M059J (cell line): ENCODE data around the gene ST6GAL1. TPM values are rescaled to one million over a fixed set of nuclear protein-coding genes. Genes with fewer than 3 reads are reported as not detected.
"Not testable (repeated sequence)": the region's sequence is repeated elsewhere in the genome, so short reads cannot be mapped to it uniquely, and the experiment has no call there.

Experiments used
- DNase-seq: peaks from one replicate; pipeline ENCODE4 v3.0.0-alpha.2; 2012; ENCODE audit warnings: low read depth
- total RNA-seq: library from RNA; depleted of rRNA; stranded (reverse); fragments of >200 nt; shearing (Covaris generic); gene quantifications from 2 replicates; pipeline ENCODE4 v1.2.3, GENCODE V29; 2014

The ST6GAL1 gene
- total RNA-seq, 1 experiment from 2014 or later = 1.2 TPM

DNA sequence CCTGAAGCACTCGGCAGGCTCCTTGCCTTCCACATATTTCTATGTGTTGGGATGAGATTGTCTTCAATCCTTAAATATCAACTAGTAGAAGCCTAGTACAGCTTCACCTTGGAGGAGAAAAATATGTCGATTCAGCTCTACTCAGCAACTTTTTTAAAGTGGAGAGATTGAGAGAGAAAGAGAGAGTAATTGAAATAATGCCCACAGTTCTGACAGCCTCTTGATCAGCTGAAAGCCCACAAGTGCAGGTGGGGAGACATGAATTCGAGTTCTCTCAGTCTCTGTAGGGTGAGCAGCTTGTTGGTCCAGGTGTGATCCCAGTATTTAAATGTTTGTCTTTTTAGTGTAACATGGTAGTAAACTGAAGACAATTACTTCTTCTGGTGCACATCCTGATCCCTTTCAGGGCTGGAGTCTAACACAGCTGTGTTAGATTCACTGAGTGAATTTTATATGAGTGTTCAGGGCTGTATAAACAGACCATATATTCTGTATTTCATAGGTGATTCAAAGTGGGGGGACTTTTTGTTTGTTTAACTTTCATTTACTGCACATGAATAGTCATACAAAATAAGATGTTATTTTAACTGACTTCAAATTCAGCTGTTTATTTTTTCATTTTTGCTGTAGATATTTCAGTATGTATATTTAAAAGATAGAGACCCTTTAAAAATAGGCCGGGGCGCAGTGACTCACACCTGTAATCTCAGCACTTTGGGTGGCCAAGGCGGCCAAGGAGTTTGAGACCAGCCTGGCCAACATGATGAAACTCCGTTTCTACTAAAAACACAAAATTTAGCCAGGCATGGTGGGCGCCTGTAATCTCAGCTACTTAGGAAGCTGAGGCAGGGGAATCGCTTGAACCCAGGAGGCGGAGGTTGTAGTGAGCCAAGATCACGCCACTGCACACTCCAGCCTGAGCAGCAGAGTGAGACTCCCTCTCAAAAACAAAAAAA lies 64.0 kb downstream of the ST6GAL1 start:
- DNase-seq = no peak

DNA sequence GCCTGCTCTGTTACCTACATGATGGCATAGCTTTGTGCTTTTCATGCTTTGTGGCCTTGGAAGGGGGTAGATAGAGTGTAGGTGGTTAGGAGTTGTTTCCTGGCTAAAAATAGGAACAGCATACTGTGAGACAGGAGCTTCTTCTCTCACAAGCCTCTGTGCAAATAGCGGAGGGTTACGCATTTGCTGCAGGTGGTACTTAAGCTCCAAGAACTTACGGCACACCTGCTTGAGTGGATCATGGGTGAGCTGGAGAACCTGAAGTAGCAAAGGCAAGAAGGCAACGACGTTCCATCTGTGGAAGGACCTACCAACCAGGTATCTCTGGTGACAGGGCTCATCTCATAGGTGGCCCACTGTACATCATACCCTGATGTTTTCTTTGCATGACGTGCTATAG lies 66.0 kb downstream of the ST6GAL1 start:
- DNase-seq = no peak

DNA sequence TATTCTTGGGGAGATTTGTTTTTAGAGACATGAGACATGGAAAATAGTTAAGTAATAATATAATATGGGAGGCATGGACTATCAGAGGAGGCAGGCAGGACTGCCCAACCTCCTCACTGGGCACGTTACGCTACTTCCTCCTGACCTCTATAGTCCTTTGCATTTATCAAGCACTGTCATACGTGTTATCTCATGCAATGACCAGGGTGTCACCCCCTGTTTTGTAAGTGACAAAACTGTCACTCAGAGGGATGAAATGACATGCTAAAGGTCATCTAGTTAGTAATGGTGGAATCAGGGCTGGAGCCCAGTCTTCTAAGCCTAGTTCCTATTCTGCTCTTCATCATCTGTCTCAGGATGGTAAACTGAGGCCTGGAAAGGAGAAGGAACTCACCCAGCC lies 66.7 kb downstream of the ST6GAL1 start:
- no peak for DNase-seq

- no peak for DNase-seq
These were observed 67.2 kb downstream of the ST6GAL1 start for GRCh38 chr3:186997473-186997939.

DNA sequence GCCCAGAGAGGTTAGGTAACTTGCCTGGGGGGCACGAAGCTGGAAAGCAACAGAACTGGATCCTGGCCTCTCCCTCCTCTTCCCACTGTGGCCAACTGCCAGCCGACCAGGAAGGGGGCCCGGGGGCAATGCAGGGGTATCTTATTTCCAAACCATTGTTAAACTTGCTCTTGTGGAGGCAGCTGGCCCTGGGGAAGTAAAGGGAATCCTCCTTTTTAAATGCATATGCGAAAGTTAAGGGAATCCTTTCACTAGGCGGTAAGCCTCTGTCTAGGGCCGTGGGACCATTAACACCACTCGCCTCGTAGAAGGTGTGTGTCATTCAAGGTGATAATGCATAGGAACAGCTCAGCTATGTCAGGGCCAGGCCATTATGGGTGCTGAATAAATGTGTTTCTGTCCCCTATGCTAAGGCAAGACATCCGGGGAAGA lies 68.6 kb downstream of the ST6GAL1 start:
- no peak for DNase-seq

DNA sequence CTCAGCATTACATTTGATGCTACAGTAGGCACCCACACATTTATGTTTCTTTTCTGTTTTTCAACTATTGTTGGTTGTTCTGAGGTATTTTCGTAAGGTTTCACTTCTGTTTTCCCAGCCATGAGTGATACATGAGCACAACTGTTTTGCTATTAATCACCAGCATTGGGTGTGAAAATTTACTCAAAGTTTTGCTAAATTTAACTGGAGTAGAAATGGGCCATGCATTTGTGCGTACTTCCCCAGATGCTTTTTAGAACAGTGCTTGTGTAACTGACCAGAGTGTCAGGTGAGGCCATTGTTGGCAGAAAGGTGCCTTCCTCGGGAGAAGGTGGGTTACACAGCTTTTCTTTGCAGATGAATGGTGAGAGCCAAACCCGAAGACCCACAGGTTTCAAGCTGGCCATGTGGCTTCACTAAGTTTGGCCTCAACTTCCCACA lies 70.4 kb downstream of the ST6GAL1 start:
- DNase-seq = no peak

DNA sequence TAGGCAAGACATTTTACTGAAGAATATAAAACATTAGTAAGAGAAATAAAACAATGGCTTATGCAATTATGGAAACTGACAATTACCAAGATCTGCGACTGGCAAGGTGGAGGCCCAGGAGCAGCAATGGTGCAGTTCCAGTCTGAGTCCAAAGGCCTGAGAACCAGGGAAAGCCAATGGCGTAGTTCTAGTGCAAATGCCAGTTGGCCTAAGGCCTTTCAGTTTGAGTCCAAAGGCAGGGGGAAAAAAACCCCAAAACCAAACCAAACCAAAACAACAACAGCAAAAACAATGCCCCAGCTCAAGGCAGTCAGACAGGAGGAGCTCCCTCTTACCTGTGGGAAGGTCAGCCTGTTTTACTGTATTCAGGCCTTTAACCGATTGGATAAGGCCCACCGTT lies 72.6 kb downstream of the ST6GAL1 start:
- no peak for DNase-seq

DNA sequence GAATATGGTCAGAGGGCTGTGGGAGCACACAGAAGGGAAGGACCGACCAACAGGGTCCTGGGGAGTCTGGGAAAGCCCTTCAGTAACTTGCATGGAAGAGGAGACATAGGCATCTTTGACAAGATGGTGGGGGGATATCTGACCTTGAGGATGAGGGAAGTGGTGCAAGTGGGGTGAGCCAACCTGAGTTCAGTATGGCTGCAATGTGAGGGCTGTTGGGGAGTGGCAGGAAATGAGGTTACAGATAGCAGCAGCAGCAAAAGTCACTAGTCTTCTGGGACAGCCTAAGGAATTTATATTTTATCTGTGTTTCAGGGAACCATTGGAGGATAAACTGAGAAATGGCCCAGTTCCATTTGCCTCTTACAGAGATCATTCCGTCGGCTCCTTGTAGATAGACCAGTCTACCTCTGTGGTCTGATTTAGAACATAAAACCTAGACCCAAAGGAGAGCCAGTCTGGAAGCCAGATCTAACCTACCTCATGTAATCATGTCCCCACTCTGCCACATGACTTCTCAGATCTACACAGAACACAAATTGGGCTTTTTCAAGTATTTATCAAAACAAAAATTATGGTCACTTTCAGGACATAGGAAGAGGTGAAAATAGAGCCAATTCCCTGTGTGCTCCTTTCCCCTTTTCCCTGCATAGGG lies 75.6 kb downstream of the ST6GAL1 start:
- no peak for DNase-seq

DNA sequence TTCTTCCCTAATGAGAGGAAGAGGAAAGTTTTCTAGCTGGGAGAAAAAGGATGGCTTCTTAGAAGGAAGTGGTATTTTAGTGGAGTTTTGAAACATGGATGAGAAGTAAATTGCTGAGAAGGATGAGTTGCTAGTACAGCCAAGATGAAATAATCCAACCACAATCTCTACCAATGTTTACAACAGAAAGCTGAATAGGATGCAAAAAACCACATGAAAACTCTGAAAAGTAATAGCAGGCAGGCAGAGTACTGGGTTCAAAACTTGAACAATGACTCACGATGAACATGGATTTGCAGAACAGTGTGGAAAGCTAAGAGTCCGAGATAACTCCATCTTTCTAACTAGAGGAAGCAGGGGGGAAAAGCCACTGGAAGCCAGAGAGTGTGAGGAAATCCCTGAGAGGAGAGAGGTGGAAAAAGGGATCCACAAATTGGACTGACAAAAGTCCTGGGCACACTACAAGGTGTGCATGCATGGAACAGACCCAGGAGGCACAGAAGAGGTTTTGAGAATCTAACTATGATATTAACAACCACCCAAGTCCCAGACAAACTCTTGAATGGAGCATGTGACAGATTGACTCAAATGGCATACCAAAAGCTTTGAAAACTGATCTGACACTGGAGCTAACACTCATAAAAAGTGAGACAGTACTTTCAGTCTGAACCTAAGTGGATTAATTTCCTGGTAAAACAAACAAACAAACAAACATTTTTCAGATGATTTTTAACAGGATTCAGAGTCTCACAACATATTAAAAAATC lies 76.7 kb downstream of the ST6GAL1 start:
- peak; percentile 46 for DNase-seq

DNA sequence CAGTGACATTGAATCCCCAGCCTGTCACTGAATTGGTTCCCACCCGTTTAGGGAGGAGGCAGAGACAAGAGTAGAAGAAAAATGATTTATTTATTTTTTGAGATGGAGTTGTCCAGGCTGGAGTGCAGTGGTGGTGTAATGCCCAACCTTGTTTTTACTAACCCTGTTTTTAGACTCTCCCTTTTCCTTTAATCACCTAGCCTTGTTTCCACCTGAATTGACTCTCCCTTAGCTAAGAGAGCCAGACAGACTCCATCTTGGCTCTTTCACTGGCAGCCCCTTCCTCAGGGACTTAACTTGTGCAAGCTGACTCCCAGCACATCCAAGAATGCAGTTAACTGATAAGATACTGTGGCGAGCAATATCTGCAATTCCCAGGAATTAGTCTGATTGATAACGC lies 80.1 kb downstream of the ST6GAL1 start:
- DNase-seq = not testable (repeated sequence)

- no peak for DNase-seq
These were observed 81.6 kb downstream of the ST6GAL1 start for GRCh38 chr3:187011915-187012314.

DNA sequence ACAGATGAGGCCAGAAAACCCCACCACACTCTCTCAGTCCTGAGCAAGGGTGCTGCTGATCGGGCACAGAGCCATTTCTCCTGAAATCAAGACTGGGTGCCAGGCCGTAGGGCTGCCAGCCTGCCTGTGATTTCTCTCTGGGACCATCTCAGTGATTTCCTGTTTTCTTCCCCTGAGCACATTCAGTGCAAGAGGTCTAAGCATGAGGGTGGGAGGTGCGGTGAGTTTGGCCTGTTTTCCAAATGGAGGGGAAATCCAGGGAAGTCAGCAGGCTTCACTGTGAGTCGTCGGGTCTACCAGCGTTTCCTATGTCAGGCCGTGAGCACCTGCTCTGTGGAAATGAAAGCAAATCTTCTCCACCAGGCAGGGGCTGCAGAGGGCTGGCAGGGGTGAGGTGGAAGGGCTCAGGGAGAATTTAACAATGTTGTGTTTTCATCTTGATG lies 82.3 kb downstream of the ST6GAL1 start:
- peak; percentile 21 for DNase-seq

GRCh38 chr3:187013159-187013716 lies 82.9 kb downstream of the ST6GAL1 start:
- no peak for DNase-seq

DNA sequence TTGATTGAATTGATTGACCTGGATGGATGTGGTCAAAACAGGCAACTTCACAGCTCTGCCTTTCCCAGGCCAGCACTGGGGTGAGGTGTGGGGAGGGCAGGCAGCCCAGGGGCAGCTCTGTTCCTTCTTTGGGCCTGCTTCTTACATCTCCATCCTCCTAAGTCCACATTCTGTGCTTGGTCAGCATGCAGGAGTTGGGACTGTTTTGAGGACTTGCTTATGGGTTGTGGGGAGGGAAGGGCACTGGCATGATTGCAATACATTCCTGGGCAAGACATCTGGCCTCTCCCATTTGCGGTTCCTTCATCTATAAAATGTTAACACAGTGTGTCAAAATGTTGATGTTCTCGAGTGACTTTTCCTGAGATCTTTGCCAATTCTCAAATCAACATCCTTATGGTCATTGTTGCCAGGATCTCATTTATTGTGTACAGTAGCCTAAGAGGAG lies 84.1 kb downstream of the ST6GAL1 start:
- DNase-seq = peak; percentile 47

DNA sequence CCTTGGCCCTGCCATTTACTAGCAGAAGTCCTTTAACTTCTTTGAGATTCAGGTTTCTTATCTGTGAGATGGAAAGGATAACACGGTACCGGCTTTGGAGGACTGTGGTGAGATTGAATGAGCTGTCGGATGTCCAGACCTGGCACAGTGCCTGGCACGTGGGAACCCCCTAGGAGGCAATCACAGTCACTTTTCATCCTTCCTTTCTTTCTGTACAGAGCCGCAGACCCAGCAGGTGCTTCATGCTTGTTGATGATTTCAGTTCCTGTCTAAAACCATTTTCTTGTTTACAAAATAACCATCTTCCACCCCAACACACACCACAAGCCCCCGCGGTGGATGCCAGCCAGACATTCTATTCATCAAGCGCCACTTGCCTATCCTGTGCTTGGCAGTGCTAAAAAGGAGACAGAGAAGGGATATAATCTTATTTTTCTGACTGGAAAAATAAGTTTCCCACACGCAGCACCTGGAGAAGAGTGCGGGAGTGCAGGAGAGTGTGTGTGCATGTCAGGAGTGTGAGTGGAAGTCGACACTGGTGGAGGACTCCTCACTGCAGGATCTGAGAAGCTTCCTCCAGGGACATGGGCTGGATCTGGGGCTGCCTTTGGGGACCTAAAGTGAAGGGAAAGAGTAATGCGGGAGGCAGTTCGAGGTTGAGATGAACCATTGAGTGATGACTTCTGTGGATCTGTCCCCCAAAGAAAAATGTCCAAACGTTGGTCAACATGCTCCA lies 85.7 kb downstream of the ST6GAL1 start:
- DNase-seq = peak; percentile 58

GRCh38 chr3:187016639-187017345 lies 86.5 kb downstream of the ST6GAL1 start:
- peak; percentile 39 for DNase-seq

DNA sequence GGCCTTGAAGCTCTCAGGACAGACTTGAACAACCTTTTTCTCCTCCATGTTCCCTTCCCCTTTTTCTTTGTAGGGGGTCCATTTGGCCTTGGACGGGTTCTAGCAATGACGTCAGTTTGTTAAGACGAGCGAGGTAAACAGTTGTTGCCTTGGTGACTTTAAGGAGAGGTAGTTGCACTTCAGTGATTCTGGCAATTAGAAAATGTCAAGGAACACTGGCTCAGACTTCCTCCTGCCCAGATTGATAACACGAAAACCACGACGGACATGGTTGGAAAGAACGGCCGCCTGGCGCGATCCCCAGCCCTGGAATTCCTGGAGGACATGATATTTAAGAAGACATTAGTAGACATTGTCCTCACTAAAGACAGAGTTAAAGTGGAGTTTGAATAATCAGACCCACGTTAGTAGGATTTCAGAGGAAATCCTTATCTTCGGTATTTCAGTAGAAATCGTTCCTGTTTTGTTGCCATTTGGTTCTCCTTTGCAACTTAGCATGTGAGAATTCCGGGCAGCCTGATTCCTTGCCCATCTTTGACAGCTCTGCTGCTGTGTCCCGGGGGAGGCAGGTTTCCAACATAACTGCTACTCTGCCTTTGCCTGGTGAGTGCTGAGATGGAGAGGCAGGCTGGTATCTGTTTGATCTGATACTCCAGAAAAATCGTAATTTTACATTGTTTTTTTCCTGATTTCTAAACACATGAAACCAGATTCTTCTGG lies 87.3 kb downstream of the ST6GAL1 start:
- DNase-seq = no peak

- DNase-seq = peak; percentile 16
These were observed 89.3 kb downstream of the ST6GAL1 start for GRCh38 chr3:187019542-187020072.

GRCh38 chr3:187020376-187020775 lies 90.0 kb downstream of the ST6GAL1 start:
- no peak for DNase-seq
